Measurements from ENCODE around the gene ADGRE3.

The ADGRE3 gene, protein sequence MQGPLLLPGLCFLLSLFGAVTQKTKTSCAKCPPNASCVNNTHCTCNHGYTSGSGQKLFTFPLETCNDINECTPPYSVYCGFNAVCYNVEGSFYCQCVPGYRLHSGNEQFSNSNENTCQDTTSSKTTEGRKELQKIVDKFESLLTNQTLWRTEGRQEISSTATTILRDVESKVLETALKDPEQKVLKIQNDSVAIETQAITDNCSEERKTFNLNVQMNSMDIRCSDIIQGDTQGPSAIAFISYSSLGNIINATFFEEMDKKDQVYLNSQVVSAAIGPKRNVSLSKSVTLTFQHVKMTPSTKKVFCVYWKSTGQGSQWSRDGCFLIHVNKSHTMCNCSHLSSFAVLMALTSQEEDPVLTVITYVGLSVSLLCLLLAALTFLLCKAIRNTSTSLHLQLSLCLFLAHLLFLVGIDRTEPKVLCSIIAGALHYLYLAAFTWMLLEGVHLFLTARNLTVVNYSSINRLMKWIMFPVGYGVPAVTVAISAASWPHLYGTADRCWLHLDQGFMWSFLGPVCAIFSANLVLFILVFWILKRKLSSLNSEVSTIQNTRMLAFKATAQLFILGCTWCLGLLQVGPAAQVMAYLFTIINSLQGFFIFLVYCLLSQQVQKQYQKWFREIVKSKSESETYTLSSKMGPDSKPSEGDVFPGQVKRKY

GRCh38 chr19:14674764-14675163 is at the start of gene ADGRE3:
Gene ADGRE3 (minus strand): TSS chr19:14674844. CDS start chr19:14674770, 74 bp downstream.
- no peak for DNase-seq

- no peak for DNase-seq
Observed at GRCh38 chr19:14722127-14722526, 47.5 kb upstream of the ADGRE3 start.

GRCh38 chr19:14719162-14719561 is 44.5 kb upstream of the ADGRE3 start:
- DNase-seq = no peak

GRCh38 chr19:14718522-14719116 is 44.0 kb upstream of the ADGRE3 start:
- no peak for DNase-seq

DNA sequence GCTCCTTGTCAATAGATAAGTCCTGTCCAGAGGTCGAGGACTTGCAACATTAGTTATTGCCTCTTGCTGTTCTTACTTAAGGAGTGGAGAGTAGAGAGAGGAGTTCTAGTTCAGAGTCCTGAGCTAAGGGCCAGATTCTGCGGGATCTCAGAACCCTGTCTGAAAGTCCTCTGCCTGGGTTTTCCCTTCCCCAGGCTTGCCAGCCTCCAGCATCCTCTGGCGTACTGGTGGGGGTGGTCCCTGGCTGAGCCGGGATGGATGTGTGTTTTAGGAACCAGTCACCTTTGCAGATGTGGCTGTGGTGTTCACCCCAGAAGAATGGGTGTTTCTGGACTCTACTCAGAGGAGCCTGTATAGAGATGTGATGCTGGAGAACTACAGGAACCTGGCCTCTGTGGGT is 41.2 kb upstream of the ADGRE3 start:
- no peak for DNase-seq

- DNase-seq = no peak
Observed at GRCh38 chr19:14704450-14704849, 29.8 kb upstream of the ADGRE3 start.

DNA sequence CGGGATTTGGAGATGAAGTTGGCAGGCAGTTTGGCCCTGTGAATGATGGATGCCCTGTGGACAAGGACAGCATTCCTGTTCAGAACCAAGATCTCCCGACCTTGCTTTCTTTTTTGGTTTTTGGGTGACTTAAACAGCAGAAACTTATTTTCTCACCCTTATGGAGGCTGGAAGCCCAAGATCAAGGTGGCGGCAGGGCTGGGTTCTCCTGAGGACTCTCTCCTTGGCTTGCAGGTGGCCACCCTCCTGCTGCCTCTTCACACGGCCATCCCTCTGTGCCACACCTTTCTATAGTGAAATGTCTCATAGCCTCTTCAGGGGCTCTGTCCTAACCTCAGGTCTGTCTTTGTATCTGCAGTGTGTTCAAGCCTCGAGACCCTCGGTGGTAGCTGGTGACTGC is 29.2 kb upstream of the ADGRE3 start:
- no peak for DNase-seq

- DNase-seq = no peak
Observed at GRCh38 chr19:14700711-14701375, 26.2 kb upstream of the ADGRE3 start.

- DNase-seq = no peak
Observed at GRCh38 chr19:14699641-14700040, 25.0 kb upstream of the ADGRE3 start.

DNA sequence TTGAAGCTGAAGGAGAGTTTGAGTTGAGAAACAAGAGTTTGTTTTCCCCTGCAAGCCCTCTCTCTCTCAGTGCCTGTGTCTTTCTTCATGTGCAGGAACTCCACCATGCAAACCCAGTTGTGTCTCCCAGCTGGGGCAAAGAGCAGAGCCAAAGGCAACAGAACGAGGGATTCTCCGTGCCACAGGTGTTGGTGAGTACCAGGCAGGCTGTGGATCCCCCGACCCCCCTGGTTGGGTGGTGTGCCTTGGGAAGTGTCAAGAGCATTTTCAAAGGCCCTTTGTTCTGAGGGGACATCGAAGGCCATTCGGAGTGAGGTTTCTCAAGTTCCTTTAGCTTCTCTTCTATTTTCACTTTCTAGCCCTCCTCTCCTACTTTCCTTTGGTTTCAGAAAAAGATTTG is 20.8 kb upstream of the ADGRE3 start:
- no peak for DNase-seq

GRCh38 chr19:14694641-14695266 is 20.1 kb upstream of the ADGRE3 start:
- no peak for DNase-seq

DNA sequence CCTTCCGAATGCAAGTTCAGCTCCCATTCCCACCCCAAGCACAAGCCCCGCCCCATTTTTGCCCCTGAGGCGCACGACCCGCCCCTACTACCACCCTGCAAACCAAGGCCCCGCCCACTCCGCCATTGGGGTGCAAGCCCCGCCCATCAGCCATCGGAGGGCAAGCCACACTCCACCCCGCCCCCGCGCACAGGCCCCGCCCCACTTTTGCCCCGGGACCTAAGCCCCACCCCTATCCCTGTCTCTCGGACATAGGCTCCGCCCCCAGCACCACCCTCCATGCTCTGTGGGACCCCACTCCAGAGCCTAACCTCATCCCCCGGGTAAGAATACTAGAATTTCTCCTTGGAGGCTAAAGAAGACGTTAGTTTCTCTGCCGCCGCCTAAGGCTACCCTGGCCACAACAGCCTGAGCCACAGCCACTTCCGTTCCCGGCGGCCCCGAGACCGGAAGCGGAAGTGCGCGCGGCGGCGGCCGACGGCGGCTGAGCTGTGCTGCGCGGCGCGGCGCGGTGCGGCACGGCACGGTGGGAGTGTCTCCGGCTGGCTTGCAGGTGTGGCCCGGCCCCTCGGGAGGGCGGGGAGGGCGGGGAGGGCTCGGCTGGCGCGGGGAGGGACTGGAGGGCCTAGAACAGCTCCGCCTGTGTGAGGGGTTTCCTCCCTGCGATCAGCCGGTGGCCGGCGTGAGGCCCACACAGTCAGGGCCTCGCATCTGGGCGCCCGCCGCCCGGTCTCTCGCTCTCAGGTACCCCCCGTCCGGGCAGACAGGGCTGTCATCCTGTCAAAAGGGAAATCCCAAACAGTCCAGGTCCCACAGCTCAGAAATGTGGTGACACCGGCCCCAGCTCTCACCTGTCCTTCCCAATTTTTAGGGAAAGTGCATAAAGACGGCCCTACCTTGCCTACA is 15.2 kb upstream of the ADGRE3 start, which contains the start of gene ZNF333:
TSS of gene ZNF333 (plus strand) at position 451 of the 906 bp plus-strand sequence. CDS start 3,444 bp downstream, outside the sequence.
- DNase-seq = peak; percentile 96

DNA sequence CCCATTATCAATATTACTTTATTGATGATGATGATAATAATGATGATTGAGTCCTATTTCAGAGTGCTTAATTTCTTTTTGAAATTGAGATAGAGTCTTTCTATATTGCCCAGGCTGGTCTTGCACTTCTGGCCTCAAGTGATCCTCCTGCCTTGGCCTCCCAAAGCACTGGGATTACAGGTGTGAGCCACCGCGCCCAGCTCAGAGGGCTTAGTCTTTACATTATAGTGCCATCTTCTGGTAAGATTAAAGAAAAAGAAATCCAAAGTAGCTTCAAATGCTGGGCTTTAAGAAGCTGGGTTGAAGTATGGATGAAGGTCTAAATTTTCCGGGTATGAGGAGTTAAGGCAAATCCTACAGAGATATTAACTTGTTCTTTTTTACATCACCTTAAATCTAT is 11.8 kb upstream of the ADGRE3 start:
- peak; percentile 32 for DNase-seq

DNA sequence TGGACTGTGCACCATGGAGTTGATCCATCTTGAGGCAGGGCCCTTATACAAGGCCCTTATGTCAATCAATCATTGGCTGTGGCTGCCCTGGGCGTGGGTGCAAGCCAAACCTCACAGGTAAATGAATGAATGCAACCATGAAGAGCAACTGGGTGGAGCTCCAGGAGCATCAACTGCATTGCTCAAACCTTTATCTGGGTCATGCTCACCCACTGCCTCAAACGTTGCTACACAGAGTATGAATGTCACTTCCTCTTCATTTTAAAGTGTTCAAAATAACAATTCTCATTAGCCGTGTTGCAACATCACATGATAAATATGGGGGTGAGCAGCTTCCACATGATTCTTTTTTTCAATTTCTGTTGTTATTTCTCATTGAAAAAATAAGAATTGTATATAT is 8.8 kb upstream of the ADGRE3 start:
- no peak for DNase-seq

DNA sequence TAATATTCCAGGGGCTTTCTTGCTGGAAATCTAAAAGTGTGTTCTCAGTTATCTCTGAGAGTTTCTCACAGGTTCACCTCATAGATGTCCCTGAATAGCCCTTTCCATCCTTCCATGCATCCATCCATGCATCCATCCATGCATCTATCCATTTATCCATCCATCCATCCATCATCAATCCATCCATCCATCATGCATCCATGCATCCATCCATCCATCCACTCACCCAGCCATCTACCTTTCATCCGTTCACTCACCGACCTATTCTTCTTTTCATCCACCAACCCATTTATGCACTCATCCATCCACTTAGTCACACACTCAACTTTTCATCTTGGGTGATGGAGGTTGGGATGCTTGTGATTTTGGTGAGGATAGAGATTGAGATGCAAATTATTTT is 7.4 kb upstream of the ADGRE3 start:
- DNase-seq = no peak

DNA sequence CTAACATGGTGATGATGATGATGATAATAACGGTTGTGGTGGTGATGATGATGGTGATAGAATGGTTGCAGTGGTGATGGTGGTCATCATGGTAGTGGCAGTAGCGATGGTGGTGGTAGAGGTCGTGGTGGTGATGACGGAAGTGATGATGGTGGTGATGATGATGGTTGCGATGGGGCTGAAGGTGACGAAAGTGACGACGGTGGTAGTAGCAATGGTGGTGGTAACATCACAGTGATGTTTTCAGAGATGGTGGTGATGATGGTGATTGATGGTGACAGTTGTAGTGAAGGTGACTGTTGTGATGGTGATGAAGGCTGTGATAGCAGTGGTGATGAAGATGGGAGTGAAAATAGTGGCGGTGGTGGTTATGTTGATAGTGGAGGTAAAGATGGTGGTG is 3.6 kb upstream of the ADGRE3 start:
- no peak for DNase-seq

DNA sequence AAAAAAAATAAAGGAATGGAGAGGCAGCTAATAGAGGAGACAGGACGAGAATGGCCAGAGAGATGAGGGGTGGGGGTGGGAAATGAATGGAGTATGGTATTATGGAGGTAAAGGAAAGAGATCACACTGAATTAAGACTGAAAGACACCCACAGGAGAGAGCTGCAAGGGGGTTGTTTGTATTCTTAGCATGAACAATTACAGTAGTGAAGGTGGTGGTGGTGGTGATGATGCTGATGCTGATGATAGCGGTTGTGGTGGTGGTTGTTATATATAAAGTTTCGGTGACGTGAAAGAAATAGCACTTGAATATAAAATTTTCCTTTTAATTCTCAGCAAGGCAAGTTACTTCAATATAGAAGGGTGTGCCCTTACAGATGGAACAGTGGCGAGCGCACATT is 2.8 kb upstream of the ADGRE3 start:
- no peak for DNase-seq

DNA sequence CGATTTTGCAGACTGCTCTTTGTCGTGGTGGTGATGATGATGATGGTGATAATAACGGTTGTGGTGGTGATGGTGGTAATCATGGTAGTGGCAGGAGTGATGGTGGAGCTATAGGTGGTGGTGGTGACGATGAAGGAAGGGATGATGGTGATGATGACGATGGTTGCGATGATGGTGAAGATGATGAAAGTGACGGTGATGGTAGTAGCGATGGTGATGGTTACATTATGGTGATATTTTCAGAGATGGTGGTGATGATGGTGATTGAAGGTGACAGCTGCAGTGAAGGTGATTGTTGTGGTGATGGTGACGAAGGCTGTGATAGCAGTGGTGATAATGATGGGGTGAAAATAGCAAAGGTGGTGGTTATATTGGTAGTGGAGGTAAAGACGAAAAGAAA is 2.1 kb upstream of the ADGRE3 start:
- no peak for DNase-seq

DNA sequence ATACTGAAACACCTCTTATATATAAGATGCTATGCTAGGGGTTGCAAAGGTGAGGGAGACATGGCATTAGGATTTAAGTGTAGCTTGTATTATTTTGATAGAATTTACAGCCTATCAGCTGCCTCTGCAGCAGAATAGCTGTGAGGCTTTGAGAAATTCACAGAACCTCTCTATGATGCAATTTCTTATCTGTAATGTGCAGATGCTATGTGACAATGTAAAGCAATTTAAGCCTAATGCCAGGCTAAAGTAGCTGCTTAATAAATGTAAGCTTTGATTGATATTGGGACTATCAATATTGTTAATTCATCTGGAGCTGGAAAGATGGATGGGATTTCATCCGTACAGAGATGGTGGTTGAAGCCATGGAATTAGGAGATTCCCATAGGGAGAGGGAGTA is 1.6 kb downstream of the ADGRE3 start:
- DNase-seq = no peak

GRCh38 chr19:14672188-14672872 is 2.3 kb downstream of the ADGRE3 start:
- no peak for DNase-seq

DNA sequence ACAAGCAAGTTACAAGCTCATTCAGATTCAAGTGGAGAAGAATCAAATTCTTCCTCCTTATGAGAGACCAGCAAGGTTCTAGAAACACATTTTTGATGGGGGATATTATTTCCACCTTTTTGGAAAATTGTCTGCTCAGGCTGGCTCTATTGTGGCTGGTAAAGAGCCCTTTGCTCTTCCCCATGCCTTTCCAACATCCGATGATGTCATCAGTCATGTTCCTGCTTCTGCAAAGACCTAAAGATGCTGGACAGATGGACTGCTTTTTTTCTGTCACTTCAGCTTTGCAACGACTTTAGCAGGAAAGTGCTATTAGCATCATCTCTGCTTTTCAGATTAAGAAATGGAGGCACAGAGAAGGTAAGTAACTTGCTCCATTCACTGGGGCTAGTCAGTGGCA is 4.2 kb downstream of the ADGRE3 start:
- DNase-seq = no peak
